Measurements from ENCODE around the gene TIGD7.

DNA sequence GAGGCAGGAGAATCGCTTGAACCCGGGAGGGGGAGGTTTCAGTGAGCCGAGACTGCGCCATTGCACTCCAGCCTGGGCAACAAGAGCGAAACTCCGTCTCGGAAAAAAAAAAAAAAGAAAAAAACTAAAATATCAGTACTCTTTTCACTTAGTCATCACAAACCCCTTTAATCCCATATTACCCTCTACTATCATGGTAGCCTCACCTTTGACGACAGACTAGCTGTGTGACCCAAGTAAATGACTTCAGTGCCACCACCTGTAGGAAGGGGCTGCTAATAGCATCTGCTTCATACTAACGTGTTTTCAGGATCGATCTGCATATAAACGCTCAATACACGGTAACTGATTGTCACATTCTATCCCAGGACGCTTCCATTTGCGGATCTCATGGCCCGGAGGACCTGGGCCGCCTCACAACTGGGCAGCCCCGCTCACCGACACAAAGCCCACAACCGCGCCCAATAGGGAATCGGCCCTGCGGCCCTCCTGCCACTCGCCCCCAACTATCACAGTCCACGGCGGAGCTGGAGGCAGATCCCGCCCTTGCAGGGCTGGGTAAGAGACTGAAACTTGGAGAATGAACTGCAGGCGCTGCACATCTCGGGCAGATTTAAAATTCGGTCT, 23.0 kb downstream of the TIGD7 start:
- TF ChIP-seq, protein P1, sequence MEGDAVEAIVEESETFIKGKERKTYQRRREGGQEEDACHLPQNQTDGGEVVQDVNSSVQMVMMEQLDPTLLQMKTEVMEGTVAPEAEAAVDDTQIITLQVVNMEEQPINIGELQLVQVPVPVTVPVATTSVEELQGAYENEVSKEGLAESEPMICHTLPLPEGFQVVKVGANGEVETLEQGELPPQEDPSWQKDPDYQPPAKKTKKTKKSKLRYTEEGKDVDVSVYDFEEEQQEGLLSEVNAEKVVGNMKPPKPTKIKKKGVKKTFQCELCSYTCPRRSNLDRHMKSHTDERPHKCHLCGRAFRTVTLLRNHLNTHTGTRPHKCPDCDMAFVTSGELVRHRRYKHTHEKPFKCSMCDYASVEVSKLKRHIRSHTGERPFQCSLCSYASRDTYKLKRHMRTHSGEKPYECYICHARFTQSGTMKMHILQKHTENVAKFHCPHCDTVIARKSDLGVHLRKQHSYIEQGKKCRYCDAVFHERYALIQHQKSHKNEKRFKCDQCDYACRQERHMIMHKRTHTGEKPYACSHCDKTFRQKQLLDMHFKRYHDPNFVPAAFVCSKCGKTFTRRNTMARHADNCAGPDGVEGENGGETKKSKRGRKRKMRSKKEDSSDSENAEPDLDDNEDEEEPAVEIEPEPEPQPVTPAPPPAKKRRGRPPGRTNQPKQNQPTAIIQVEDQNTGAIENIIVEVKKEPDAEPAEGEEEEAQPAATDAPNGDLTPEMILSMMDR (IDR thresholded peaks at IDR 0.05), result no peak
- TF ChIP-seq POLR2A (IDR thresholded peaks at IDR 0.05) (no peak), POLR2AphosphoS5 (IDR thresholded peaks at IDR 0.05) (no peak)

Measured in breast epithelium (tissue), 3 donors.